NCI-H1417 (cell line): Measurements from ENCODE around the gene CORO7.
"Not testable (repeated sequence)": the region's sequence is repeated elsewhere in the genome, so short reads cannot be mapped to it uniquely, and the experiment has no call there.

ENCODE experiments used
- DNase-seq, 3 experiments: peaks; one replicate each; lab custom pipeline; 2025; lab: John Stamatoyannopoulos, UW

Gene CORO7

DNA sequence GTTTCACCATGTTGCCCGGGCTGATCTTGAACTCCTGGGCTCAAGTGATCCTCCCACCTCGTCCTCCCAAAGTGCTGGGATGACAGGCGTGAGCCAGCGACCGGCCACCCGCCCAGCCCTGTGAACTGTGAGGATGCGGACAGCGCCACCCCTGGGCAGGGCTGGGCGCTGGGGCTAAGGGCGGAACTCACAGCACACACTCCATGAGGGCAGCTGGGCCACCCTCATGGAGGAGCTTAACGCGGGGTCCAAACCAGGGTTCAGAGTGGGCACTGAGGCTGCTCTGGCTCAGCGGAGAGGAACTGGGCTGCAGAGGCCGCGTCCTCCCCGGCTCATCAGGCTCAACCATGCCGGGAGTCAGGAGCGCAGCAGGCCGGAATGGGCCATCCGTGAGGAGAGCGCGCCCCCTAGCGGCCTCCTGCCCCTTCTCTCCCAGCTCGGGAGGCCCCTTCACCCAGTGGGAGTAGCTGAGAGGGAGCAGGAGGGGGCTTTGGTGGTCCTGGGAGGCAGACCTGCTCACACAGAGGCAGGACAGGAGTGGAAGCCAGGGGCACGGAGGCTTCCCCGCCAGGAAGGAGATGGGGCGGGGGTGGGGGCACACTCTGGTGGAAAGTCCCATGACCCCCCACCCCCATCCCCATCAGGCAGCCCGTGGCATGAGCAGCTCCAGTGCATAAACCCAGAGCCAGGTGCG, 13.8 kb downstream of the CORO7 start:
- DNase-seq = peak; percentile 48 to 75 (median 57)

DNA sequence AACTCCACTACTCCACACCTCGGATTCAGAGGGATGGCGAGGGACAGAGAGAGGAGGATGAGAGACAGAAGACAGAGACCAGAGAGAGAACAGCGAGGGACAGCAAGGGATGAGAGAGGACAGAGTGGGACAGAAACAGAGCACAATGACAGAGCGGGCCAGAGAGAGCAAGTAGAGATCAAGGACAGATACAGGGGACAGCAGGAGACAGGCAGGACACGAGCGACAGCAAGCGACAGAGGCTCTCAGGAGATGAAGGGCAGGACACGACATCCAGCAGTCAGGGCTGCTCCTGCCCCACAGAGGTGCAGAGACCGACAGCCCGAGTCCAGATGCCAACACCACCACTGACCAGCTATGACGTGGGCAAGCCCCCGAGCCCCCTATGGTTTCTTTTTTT, 14.9 kb downstream of the CORO7 start:
- no peak for DNase-seq

- DNase-seq = no peak
These were observed 15.3 kb downstream of the CORO7 start for GRCh38 chr16:4401094-4401501.

DNA sequence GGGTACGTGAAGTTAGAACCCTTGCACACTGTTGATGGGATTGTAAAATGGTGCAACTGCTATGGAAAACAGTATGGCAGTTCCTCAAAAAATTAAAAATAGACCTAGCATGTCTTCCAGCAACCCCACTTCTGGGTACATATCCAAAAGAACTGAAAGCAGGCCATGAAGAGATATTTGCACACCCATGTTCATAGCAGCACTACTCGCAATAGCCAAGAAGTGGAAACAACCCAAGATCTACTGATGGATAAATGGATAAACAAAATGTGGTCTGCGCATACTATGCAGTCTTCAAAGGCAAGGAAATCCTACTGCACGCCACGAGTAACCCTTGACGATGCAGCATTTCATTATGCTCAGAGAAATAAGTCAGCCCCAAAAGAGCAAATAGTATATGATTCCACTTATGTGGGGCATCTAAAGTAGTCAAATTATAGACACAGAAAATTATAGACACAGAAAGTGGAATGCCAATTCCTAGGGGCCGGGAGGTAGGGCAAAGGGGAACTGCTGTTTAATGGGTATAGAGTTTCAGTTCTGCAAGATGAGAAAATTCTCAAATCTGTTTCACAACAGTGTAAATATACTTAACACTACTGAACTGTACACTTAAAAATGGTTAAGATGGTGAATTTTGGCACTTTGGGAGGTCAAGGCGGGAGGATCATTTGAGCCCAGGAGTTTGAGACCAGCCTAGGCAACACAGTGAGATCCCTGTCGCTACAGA, 17.2 kb downstream of the CORO7 start:
- DNase-seq = no peak

DNA sequence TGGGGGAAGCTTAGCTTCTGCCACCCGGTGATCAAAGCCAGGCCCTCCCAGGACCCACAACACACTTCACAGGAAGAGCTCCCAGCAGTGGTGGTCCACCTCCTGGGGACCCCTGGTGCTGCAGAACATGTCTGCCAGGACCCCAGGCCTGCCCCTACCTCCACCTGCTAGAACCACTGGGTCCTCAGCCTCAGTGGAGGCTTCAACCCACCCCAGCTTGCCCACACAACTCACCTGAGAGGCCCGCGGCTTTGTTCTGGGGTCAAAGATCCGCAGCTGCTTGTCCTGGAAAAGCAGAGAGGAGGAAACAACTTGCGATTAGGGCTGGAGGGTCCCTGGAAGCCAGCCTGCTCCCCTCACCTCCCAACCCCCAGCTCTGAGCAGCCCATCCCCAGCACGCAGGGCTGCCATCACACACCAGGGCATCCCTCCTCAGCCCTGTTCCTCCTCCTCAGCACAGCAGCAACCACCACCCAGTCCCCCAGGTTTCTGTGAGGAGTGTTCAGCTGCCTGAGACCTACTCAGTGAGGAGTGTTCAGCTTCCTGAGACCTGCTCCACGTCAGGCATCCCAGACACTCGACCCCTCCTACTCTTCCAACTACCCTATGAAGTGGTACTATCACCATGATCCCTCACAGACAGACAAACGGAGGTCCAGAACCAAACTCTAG, 21.2 kb downstream of the CORO7 start:
- no peak for DNase-seq

DNA sequence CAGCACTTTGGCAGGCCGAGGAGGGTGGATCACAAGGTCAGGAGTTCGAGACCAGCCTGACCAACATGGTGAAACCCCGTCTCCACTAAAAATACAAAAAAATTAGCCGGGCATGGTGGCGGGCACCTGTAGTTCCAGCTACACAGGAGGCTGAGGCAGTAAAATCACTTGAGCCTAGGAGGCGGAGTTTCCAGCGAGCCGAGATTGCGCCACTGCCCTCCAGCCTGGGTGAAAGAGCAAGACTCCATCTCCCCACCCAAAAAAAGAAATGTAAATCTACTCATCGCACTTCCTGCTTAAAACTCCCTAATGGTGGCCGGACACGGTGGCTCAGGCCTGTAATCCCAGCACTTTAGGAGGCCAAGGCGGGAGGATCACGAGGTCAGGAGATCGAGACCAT, 22.5 kb downstream of the CORO7 start:
- not testable (repeated sequence) for DNase-seq

GRCh38 chr16:4393240-4393600, 23.2 kb downstream of the CORO7 start:
- DNase-seq = no peak

GRCh38 chr16:4392382-4393239, 23.8 kb downstream of the CORO7 start:
- DNase-seq = peak in 1 of 3 experiments; percentile 38

- peak in 2 of 3 experiments; percentile 35 to 44 for DNase-seq
These were observed 24.6 kb downstream of the CORO7 start for GRCh38 chr16:4391631-4392381.

DNA sequence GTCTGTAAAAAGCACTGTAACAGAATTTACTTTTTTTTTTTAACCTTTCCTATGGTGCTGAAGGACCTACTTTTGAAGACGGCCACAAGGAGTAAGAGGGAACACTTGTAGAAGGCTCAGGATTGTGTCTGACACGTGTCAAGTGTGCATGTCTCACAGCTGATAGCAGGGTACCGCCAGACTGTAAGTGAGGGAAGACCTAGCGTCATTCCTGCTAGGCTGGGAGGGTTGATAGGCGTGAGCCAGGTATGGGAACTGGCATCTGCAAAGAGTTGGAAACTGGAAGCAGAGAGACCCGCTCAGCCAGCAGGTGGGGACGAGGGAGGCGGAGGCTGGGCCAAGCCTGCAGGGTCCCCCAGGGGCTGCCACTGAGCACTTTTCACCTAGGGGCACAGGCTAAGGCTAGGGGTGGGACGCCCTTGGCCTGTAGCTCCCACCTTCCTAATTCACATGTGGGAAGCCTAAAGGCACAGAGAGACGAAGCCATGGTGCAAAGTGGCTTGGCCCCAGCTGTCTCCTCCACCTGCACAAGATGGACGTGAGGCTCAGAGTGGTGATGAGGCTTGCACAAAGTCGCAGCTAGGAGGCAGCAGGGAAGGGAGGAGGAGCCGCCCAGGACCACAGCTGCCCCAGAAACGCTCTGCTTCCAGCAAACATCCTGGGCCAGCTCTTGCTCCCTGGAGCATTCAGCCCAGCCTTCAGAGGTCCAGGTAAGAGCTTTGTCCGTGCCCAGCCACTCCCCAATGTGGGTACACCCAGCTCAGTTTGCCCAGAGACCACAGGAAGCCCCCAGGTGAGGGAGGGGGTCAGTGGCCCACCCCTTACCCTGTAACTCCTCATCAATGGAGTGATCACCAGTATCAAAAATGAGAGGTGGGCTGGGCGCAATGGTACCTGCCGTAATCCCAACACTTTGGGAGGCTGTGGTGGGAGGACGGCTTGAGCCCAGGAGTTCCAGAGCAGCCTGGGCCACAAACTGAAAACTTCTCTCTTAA, 25.8 kb downstream of the CORO7 start:
- no peak for DNase-seq

- no peak for DNase-seq
These were observed 27.1 kb downstream of the CORO7 start for GRCh38 chr16:4389051-4389955.

GRCh38 chr16:4388271-4389021, 27.9 kb downstream of the CORO7 start:
- DNase-seq = no peak

DNA sequence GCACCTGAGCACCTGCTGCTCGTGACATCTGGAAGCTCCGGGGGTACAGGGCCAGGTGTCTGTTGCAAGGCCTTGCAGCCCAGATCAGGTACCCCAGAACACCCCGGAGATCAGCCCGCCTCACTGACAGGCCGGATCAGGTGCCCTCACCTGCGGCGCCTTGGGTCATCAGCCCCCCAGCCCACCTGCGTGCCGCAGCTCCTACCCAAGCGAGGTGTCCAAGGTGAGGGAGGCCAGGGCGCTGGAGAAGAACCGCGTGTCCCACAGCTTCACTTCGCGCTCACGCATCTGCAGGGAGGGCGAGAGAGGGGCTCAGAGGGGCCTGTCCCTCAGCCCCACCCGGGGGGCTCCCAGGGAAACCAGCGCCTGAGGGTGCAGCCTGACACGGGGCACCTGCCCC, 28.6 kb downstream of the CORO7 start:
- no peak for DNase-seq

- no peak for DNase-seq
These were observed 29.3 kb downstream of the CORO7 start for GRCh38 chr16:4386951-4387565.

DNA sequence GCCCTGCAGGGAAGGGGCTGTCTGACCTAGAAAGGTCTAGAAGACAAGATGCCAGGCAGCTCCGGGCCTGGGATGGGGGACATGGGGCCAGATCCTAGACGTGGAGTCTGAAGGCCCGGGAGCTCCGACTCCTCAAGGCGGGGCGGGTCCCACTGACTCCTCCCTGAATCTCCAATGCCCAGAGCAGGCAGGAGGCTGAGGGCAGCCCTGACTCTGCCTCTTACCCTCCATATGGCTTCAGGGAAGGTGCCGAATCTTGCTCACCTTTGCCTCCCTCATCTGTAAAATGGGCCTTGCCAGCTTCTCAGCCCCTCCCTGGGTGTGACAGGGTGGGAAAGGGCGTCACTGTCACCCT, 30.0 kb downstream of the CORO7 start:
- no peak for DNase-seq

DNA sequence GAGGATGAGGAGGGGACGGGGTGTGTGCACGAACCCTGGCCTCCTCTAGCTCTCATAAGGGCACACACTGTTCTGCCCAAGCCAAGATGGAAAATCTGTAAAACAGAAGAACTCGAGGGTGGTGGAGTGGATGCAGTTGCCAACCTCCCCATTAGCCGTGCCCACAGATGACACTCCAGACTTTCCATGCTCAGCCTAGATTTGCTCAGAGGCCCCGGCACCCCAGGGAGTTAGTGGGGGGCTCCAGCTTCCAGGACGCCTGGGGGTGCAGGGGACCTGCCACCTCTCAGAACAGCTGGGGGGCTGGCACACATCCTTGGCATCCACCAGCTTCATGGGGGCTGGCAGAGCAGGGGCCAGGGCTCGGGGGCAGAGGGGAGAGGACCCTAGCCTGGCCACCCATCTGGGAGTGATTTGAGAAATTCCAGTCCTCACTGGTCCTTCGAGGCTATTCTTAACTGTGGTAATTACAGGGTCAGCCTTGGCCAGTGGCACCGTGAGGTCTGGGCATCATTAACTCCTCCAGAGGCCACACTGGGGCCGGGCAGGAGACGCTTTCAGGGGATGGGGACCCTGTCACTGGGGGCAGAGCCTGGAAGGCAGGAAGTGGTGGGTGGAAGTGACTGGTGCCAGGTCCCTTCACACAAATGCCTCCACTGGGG, 30.5 kb downstream of the CORO7 start:
- DNase-seq = no peak

- DNase-seq = no peak
These were observed 31.2 kb downstream of the CORO7 start for GRCh38 chr16:4385066-4385788.
